Panc1 (cell line): ENCODE results near the gene DUSP12. TPM values are rescaled to one million over a fixed set of nuclear protein-coding genes. Genes with fewer than 3 reads are reported as not detected.
A peak's percentile ranks its signal among the peaks of the same experiment; 100 is the strongest.

ENCODE experiments used
- ATAC-seq: fragments of 200-7000 bp; cut with Tn5 transposase; 2 replicates; pipeline ENCODE4 v1.9.1; 2020; ENCODE audit warnings: mild to moderate bottlenecking, moderate library complexity
- BruUV-seq: library from RNA; stranded (reverse); fragments of 400-500 nt; replicated peaks from 2 replicates; lab custom pipeline; 2021; lab: Mats Ljungman, UMichigan
- CTCF ChIA-PET: fragments of 300-600 bp; sonication (Branson Sonifier 250); formaldehyde crosslinking; loops from one replicate; lab custom pipeline; 2022; ENCODE audit warnings: antibody characterized with exemption; lab: Charles Lee
- POLR2A ChIA-PET: fragments of 300-600 bp; sonication (Branson Sonifier 250); formaldehyde crosslinking; loops from one replicate; lab custom pipeline; 2022; ENCODE audit warnings: antibody characterized with exemption; lab: Charles Lee
- DNase-seq: peaks from one replicate; pipeline ENCODE4 v3.0.0-alpha.2; 2010; ENCODE audit warnings: low read depth, low spot score
- H3K27ac ChIP-seq: 2 replicates; pipeline ENCODE4 v1.5.1; 2011; ENCODE audit warnings: mild to moderate bottlenecking, low read length, inconsistent platforms
- H3K27me3 ChIP-seq: fragments of 200-500 bp; sonication (Bioruptor generic); 2 replicates; pipeline ENCODE4 v1.6.0; 2014; ENCODE audit warnings: low read length, inconsistent platforms; ENCODE audit not compliant: control insufficient read depth, insufficient read depth
- H3K36me3 ChIP-seq: fragments of 200-500 bp; sonication (Bioruptor generic); 2 replicates; pipeline ENCODE4 v1.5.1; 2014; ENCODE audit warnings: inconsistent platforms, mild to moderate bottlenecking, low read length, moderate library complexity; ENCODE audit not compliant: control insufficient read depth, insufficient read depth
- H3K4me1 ChIP-seq: 2 replicates; pipeline ENCODE4 v1.5.1; 2011; ENCODE audit warnings: inconsistent platforms, mild to moderate bottlenecking, low read length, moderate library complexity; ENCODE audit not compliant: control insufficient read depth, insufficient read depth
- H3K4me3 ChIP-seq, 2 experiments: 2 replicates each; pipeline ENCODE4 v1.5.1; 2011 to 2012; ENCODE audit warnings: low read depth in 2 of 2, low read length in 2 of 2, mild to moderate bottlenecking in 2 of 2, inconsistent platforms in 1 of 2, moderate library complexity in 1 of 2
- H3K9me3 ChIP-seq: fragments of 200-500 bp; sonication (Bioruptor generic); 2 replicates; pipeline ENCODE4 v1.5.1; 2014; ENCODE audit warnings: low read depth, mild to moderate bottlenecking, inconsistent platforms, low read length, moderate library complexity; ENCODE audit not compliant: control insufficient read depth, insufficient read depth
- CTCF ChIP-seq: fragments of 450-650 bp; IDR thresholded peaks from 2 replicates; pipeline ENCODE4 v1.5.1; 2017; ENCODE audit warnings: mild to moderate bottlenecking
- POLR2AphosphoS5 ChIP-seq: IDR thresholded peaks from 2 replicates; pipeline ENCODE4 v1.6.1; 2012; ENCODE audit warnings: mild to moderate bottlenecking, low read depth, low read length, moderate library complexity
- REST ChIP-seq, 2 experiments: IDR thresholded peaks; 2 replicates each; pipeline ENCODE4 v1.6.1; 2011 to 2012; ENCODE audit warnings: low read depth in 2 of 2, control low read depth in 1 of 2, low read length in 1 of 2, mild to moderate bottlenecking in 1 of 2, moderate library complexity in 1 of 2; ENCODE audit not compliant: insufficient read depth in 1 of 2
- SIN3A ChIP-seq: IDR thresholded peaks from 2 replicates; pipeline ENCODE4 v1.6.1; 2012; ENCODE audit warnings: low read depth, mild to moderate bottlenecking, low read length, moderate library complexity, borderline replicate concordance; ENCODE audit not compliant: insufficient read depth
- TCF7L2 ChIP-seq: IDR thresholded peaks from 2 replicates; pipeline ENCODE4 v1.6.1; 2011; ENCODE audit warnings: mild to moderate bottlenecking, low read depth, low read length, inconsistent platforms
- in situ Hi-C: cut with HindIII; loops from 2 replicates; pipeline ENCODE4 v1.10.0; 2016; ENCODE audit warnings: low sequenced_read_pairs, low pct_unique_long_range_greater_than_20kb
- intact Hi-C: fragments of 100-400 bp; cut with micrococcal nuclease; formaldehyde crosslinking; loops from one replicate; pipeline ENCODE4 v1.10.0; 2022; ENCODE audit not compliant: unreplicated experiment
- total RNA-seq: library from RNA; stranded (reverse); gene quantifications from one replicate; pipeline ENCODE4 v1.2.1, GENCODE V29; 2021; ENCODE audit not compliant: unreplicated experiment

DUSP12 gene
- total RNA-seq, 1 experiment from 2014 or later: 22.0 TPM

- no peak for TF ChIP-seq CTCF
- no peak for TF ChIP-seq REST (IDR thresholded peaks at IDR 0.05; ENCODE audit: insufficient read depth in 1 of 2, low read depth in 2 of 2, low read length in 1 of 2)
- TF ChIP-seq TCF7L2: no peak
- no peak for TF ChIP-seq POLR2AphosphoS5
- no peak for TF ChIP-seq SIN3A
- ATAC-seq (no peak), DNase-seq (no peak)
- no peaks in the 10 kb centered on the region for H3K27me3 ChIP-seq
- H3K27ac ChIP-seq: no peak overlapping the region
- no TSS peak for BruUV-seq
- H3K4me1 ChIP-seq: no peaks in the 10 kb centered on the region; the same call in 1 of the 2 replicates
- in situ Hi-C loops: no loop called here
- POLR2A ChIA-PET: no interaction called here
- peaks cover 2% of the 10 kb centered on the region; the same call in 1 of the 2 replicates for H3K36me3 ChIP-seq
- intact Hi-C loops: no loop called here
- H3K9me3 ChIP-seq: no peaks in the 10 kb centered on the region
- CTCF ChIA-PET: no interaction called here
- H3K4me3 ChIP-seq: no peak overlapping the region
These were observed 35.4 kb downstream of the DUSP12 start for GRCh38 chr1:161784968-161785367.

- in situ Hi-C loops: no loop called here
- DNase-seq (no peak), ATAC-seq (no peak)
- H3K27me3 ChIP-seq: no peaks in the 10 kb centered on the region
- ChIA-PET CTCF (no interaction called here), POLR2A (no interaction called here)
- intact Hi-C loops: no loop called here
- BruUV-seq: no TSS peak
- no peaks in the 10 kb centered on the region for H3K9me3 ChIP-seq
- H3K4me1 ChIP-seq: no peaks in the 10 kb centered on the region
- no peak overlapping the region for H3K4me3 ChIP-seq
- TF ChIP-seq POLR2AphosphoS5 (no peak), CTCF (peak; percentile 22; the same call in 1 of the 2 replicates)
- no peak overlapping the region for H3K27ac ChIP-seq
- no peaks in the 10 kb centered on the region; the same call in 1 of the 2 replicates for H3K36me3 ChIP-seq
These were observed 37.8 kb downstream of the DUSP12 start for GRCh38 chr1:161787355-161787754.
